ENCODE measurements around the gene CDK5R2. TPM values are rescaled to one million over a fixed set of nuclear protein-coding genes. Genes with fewer than 3 reads are reported as not detected.

CDK5R2 gene
- polyA plus RNA-seq, 5 donors: 0.09 to 0.28 (median 0.18) TPM

- no peak for DNase-seq
Measured at GRCh38 chr2:219002395-219003266, 43.2 kb downstream of the CDK5R2 start.

- DNase-seq: no peak
Measured at GRCh38 chr2:219003267-219003634, 43.8 kb downstream of the CDK5R2 start.

GRCh38 chr2:219003979-219004378 lies 44.5 kb downstream of the CDK5R2 start:
- no peak for DNase-seq

GRCh38 chr2:219009294-219009693 lies 49.8 kb downstream of the CDK5R2 start:
- no peak for DNase-seq

- no peak for DNase-seq
Measured at GRCh38 chr2:219010162-219010756, 50.8 kb downstream of the CDK5R2 start.

GRCh38 chr2:219010873-219011272 lies 51.4 kb downstream of the CDK5R2 start:
- no peak for DNase-seq

Other genes starting within 250 kb of the CDK5R2 start
- gene TTLL4, start 248.8 kb upstream of the CDK5R2 start, polyA plus RNA-seq (ENCODE audit: insufficient read depth in 1 of 5, insufficient read length in 5 of 5, low replicate concordance in 1 of 5): 10 to 100 TPM; 31.0 to 48.5 (median 38.9) TPM
- 10 to 100 TPM; 22.7 to 32.0 (median 30.3) TPM for gene CYP27A1, start 177.5 kb upstream of the CDK5R2 start, polyA plus RNA-seq (ENCODE audit: insufficient read depth in 1 of 5, insufficient read length in 5 of 5, low replicate concordance in 1 of 5)
- gene PRKAG3, start 127.9 kb upstream of the CDK5R2 start, polyA plus RNA-seq (ENCODE audit: insufficient read depth in 1 of 5, insufficient read length in 5 of 5, low replicate concordance in 1 of 5): under 1 TPM in 2 of 5 donors, not detected in 3; 0.18 to 0.76 TPM
- under 1 TPM in 1 of 5 donors, not detected in 4; 0.10 TPM for gene WNT6, start 99.9 kb upstream of the CDK5R2 start, polyA plus RNA-seq (ENCODE audit: insufficient read depth in 1 of 5, insufficient read length in 5 of 5, low replicate concordance in 1 of 5)
- gene WNT10A, start 78.8 kb upstream of the CDK5R2 start, polyA plus RNA-seq (ENCODE audit: insufficient read depth in 1 of 5, insufficient read length in 5 of 5, low replicate concordance in 1 of 5): under 1 TPM in 4 of 5 donors, not detected in 1; 0.15 to 0.36 (median 0.25) TPM
- gene FEV, start 25.5 kb downstream of the CDK5R2 start, polyA plus RNA-seq (ENCODE audit: insufficient read depth in 1 of 5, insufficient read length in 5 of 5, low replicate concordance in 1 of 5): not detected
- not detected for gene CRYBA2, start 33.8 kb downstream of the CDK5R2 start, polyA plus RNA-seq (ENCODE audit: insufficient read depth in 1 of 5, insufficient read length in 5 of 5, low replicate concordance in 1 of 5)
- gene CFAP65, start 81.8 kb downstream of the CDK5R2 start, polyA plus RNA-seq (ENCODE audit: insufficient read depth in 1 of 5, insufficient read length in 5 of 5, low replicate concordance in 1 of 5): 1 to 10 TPM in 4 of 5 donors, under 1 TPM in 1; 0.60 to 4.5 (median 3.1) TPM
- gene IHH, start 101.3 kb downstream of the CDK5R2 start, polyA plus RNA-seq (ENCODE audit: insufficient read depth in 1 of 5, insufficient read length in 5 of 5, low replicate concordance in 1 of 5): 1 to 10 TPM; 1.2 to 3.7 (median 2.1) TPM
- 10 to 100 TPM; 14.8 to 20.9 (median 17.5) TPM for gene NHEJ1, start 201.1 kb downstream of the CDK5R2 start, polyA plus RNA-seq (ENCODE audit: insufficient read depth in 1 of 5, insufficient read length in 5 of 5, low replicate concordance in 1 of 5)
- 1 to 10 TPM; 3.6 to 4.8 (median 3.9) TPM for gene SLC23A3, start 210.4 kb downstream of the CDK5R2 start, polyA plus RNA-seq (ENCODE audit: insufficient read depth in 1 of 5, insufficient read length in 5 of 5, low replicate concordance in 1 of 5)
- 10 to 100 TPM; 35.5 to 46.1 (median 38.5) TPM for gene CNPPD1, start 217.3 kb downstream of the CDK5R2 start, polyA plus RNA-seq (ENCODE audit: insufficient read depth in 1 of 5, insufficient read length in 5 of 5, low replicate concordance in 1 of 5)
- 10 to 100 TPM; 73.4 to 88.4 (median 80.1) TPM for gene RETREG2, start 218.6 kb downstream of the CDK5R2 start, polyA plus RNA-seq (ENCODE audit: insufficient read depth in 1 of 5, insufficient read length in 5 of 5, low replicate concordance in 1 of 5)
- 10 to 100 TPM; 31.5 to 45.9 (median 35.8) TPM for gene ZFAND2B, start 247.1 kb downstream of the CDK5R2 start, polyA plus RNA-seq (ENCODE audit: insufficient read depth in 1 of 5, insufficient read length in 5 of 5, low replicate concordance in 1 of 5)

All from right lung (tissue), 5 donors.